ENCODE data around the gene RAB42. TPM values are rescaled to one million over a fixed set of nuclear protein-coding genes. Genes with fewer than 3 reads are reported as not detected.
A peak's percentile ranks its signal among the peaks of the same experiment; 100 is the strongest.
"Not testable (repeated sequence)": the region's sequence is repeated elsewhere in the genome, so short reads cannot be mapped to it uniquely, and the experiment has no call there.

Gene RAB42
- total RNA-seq, 2 experiments from 2014 or later: not detected

GRCh38 chr1:28582248-28582615 is 9.8 kb upstream of the RAB42 start:
- H3K27ac Mint-ChIP-seq: peak overlapping the region; percentile 81
- H3K27me3 ChIP-seq (ENCODE audit: control insufficient read depth in 1 of 2, insufficient read depth in 2 of 2, low read length in 2 of 2): no peaks in the 10 kb centered on the region
- ChIA-PET CTCF (interaction anchor here (0.7 to 2.7 kb wide), 11 partner anchors 9 to 345 kb away, joined by 3 to 19 read pairs (median 7); partner anchors contain the start of genes TRNAU1AP and YTHDF2), POLR2A (interaction anchor here (0.7 to 5.6 kb wide), 46 partner anchors 9 to 1348 kb away, joined by 3 to 138 read pairs (median 6); partner anchors contain the start of genes ATP5IF1, EPB41, FAM76A and GMEB1)
- no peaks in the 10 kb centered on the region for H3K9me3 Mint-ChIP-seq
- H3K4me1 ChIP-seq (ENCODE audit: insufficient read depth, low read length): peaks cover 39% of the 10 kb centered on the region
- peak overlapping the region; percentile 70 to 83 for H3K27ac ChIP-seq (ENCODE audit: low read depth in 1 of 2, low read length in 2 of 2)
- H3K4me1 Mint-ChIP-seq (ENCODE audit: low read depth): peaks cover 48% of the 10 kb centered on the region
- no peaks in the 10 kb centered on the region for H3K9me3 ChIP-seq (ENCODE audit: control insufficient read depth in 1 of 2, insufficient read depth in 1 of 2, low read length in 2 of 2)
- no peak for TF ChIP-seq CTCF (IDR thresholded peaks at IDR 0.05)
- intact Hi-C loops (cut with DNase I, micrococcal nuclease): loop anchor here in 1 of 2 experiments (1.0 to 10.0 kb wide), 3 partner anchors 61 to 337 kb away; partner anchors contain the start of genes GMEB1 and TAF12
- H3K36me3 ChIP-seq (ENCODE audit: insufficient read depth, low read length): peaks cover 33% of the 10 kb centered on the region
- no peak for ATAC-seq (ENCODE audit: poor library complexity)
- H3K4me3 ChIP-seq (ENCODE audit: low read length): peak overlapping the region; percentile 93
- DNase-seq: no peak
- H3K27me3 Mint-ChIP-seq: no peaks in the 10 kb centered on the region
- H3K4me3 Mint-ChIP-seq: peak overlapping the region; percentile 94
- H3K36me3 Mint-ChIP-seq (ENCODE audit: low read depth): peaks cover 46% of the 10 kb centered on the region

GRCh38 chr1:28586585-28587391 is 5.3 kb upstream of the RAB42 start:
- H3K4me1 ChIP-seq (ENCODE audit: insufficient read depth, low read length): peaks cover 16% of the 10 kb centered on the region
- H3K36me3 ChIP-seq (ENCODE audit: insufficient read depth, low read length); H3K27me3 Mint-ChIP-seq; H3K9me3 Mint-ChIP-seq; H3K27ac Mint-ChIP-seq; H3K36me3 Mint-ChIP-seq (ENCODE audit: low read depth); H3K4me3 ChIP-seq (ENCODE audit: low read length); H3K4me3 Mint-ChIP-seq; DNase-seq; H3K27me3 ChIP-seq (ENCODE audit: control insufficient read depth in 1 of 2, insufficient read depth in 2 of 2, low read length in 2 of 2); ATAC-seq (ENCODE audit: poor library complexity); H3K9me3 ChIP-seq (ENCODE audit: control insufficient read depth in 1 of 2, insufficient read depth in 1 of 2, low read length in 2 of 2); H3K27ac ChIP-seq (ENCODE audit: low read depth in 1 of 2, low read length in 2 of 2); POLR2A ChIA-PET: not testable (repeated sequence)
- intact Hi-C loops (cut with DNase I, micrococcal nuclease): loop anchor here in 1 of 2 experiments (10.0 kb wide), 1 partner anchor 342 kb away; no protein-coding TSS in a partner anchor
- CTCF ChIA-PET: interaction anchor here (0.6 kb wide), 1 partner anchor 826 kb away, joined by 4 read pairs; no protein-coding TSS in a partner anchor
- peaks cover 15% of the 10 kb centered on the region for H3K4me1 Mint-ChIP-seq (ENCODE audit: low read depth)

GRCh38 chr1:28592321-28593071 is 431 bp downstream of the RAB42 start:
- Histone ChIP-seq H3K36me3 (ENCODE audit: insufficient read depth, low read length) (peaks cover 4% of the 10 kb centered on the region), H3K9me3 (ENCODE audit: control insufficient read depth in 1 of 2, insufficient read depth in 1 of 2, low read length in 2 of 2) (no peaks in the 10 kb centered on the region), H3K27ac (ENCODE audit: low read depth in 1 of 2, low read length in 2 of 2) (no peak overlapping the region), H3K4me1 (ENCODE audit: insufficient read depth, low read length) (peaks cover 9% of the 10 kb centered on the region), H3K27me3 (ENCODE audit: control insufficient read depth in 1 of 2, insufficient read depth in 2 of 2, low read length in 2 of 2) (peaks cover 0 to 6% of the 10 kb centered on the region in 2 experiments), H3K4me3 (ENCODE audit: low read length) (peak overlapping the region; percentile 40)
- peak in 2 of 14 experiments; percentile 17 to 30 for DNase-seq
- intact Hi-C loops (cut with DNase I, micrococcal nuclease): no loop called here
- Mint-ChIP-seq H3K27me3 (peaks cover 12% of the 10 kb centered on the region), H3K36me3 (ENCODE audit: low read depth) (no peaks in the 10 kb centered on the region), H3K4me3 (peak overlapping the region; percentile 86), H3K4me1 (ENCODE audit: low read depth) (peaks cover 7% of the 10 kb centered on the region), H3K27ac (no peak overlapping the region), H3K9me3 (no peaks in the 10 kb centered on the region)
- no peak for TF ChIP-seq CTCF (IDR thresholded peaks at IDR 0.05)
- ChIA-PET POLR2A (interaction anchor here (0.7 to 3.9 kb wide), 2 partner anchors 9 to 11 kb away, joined by 3 to 26 read pairs; no protein-coding TSS in a partner anchor), CTCF (no interaction called here)
- peak; percentile 61 for ATAC-seq (ENCODE audit: poor library complexity)

GRCh38 chr1:28593988-28594356 is 1.9 kb downstream of the RAB42 start:
- CTCF ChIA-PET; H3K4me3 ChIP-seq (ENCODE audit: low read length); ATAC-seq (ENCODE audit: poor library complexity); DNase-seq; POLR2A ChIA-PET; H3K36me3 ChIP-seq (ENCODE audit: insufficient read depth, low read length); H3K4me1 Mint-ChIP-seq (ENCODE audit: low read depth); H3K4me1 ChIP-seq (ENCODE audit: insufficient read depth, low read length); H3K27ac Mint-ChIP-seq; H3K27ac ChIP-seq (ENCODE audit: low read depth in 1 of 2, low read length in 2 of 2); intact Hi-C loops (cut with DNase I, micrococcal nuclease); H3K36me3 Mint-ChIP-seq (ENCODE audit: low read depth); H3K27me3 ChIP-seq (ENCODE audit: control insufficient read depth in 1 of 2, insufficient read depth in 2 of 2, low read length in 2 of 2); H3K9me3 ChIP-seq (ENCODE audit: control insufficient read depth in 1 of 2, insufficient read depth in 1 of 2, low read length in 2 of 2); H3K9me3 Mint-ChIP-seq: not testable (repeated sequence)
- H3K4me3 Mint-ChIP-seq: peak overlapping the region; percentile 7
- H3K27me3 Mint-ChIP-seq: peaks cover 12% of the 10 kb centered on the region

GRCh38 chr1:28594686-28595411 is 2.8 kb downstream of the RAB42 start:
- not testable (repeated sequence) for ATAC-seq (ENCODE audit: poor library complexity)

More at GRCh38 chr1:28594686-28595411, 2.8 kb downstream of the RAB42 start:
- H3K9me3 ChIP-seq (ENCODE audit: control insufficient read depth in 1 of 2, insufficient read depth in 1 of 2, low read length in 2 of 2); H3K4me1 Mint-ChIP-seq (ENCODE audit: low read depth); H3K36me3 Mint-ChIP-seq (ENCODE audit: low read depth); POLR2A ChIA-PET; intact Hi-C loops (cut with DNase I, micrococcal nuclease); H3K4me3 Mint-ChIP-seq; DNase-seq; H3K27me3 ChIP-seq (ENCODE audit: control insufficient read depth in 1 of 2, insufficient read depth in 2 of 2, low read length in 2 of 2); H3K36me3 ChIP-seq (ENCODE audit: insufficient read depth, low read length); H3K27ac Mint-ChIP-seq; H3K27ac ChIP-seq (ENCODE audit: low read depth in 1 of 2, low read length in 2 of 2); H3K4me3 ChIP-seq (ENCODE audit: low read length); CTCF ChIA-PET; H3K9me3 Mint-ChIP-seq: not testable (repeated sequence)
- peaks cover 12% of the 10 kb centered on the region for H3K27me3 Mint-ChIP-seq
- peaks cover 11% of the 10 kb centered on the region for H3K4me1 ChIP-seq (ENCODE audit: insufficient read depth, low read length)
